H1 (cell line): ENCODE data around the gene SERPINB8. TPM values are rescaled to one million over a fixed set of nuclear protein-coding genes. Genes with fewer than 3 reads are reported as not detected.

ENCODE experiments used
- CTCF ChIA-PET: fragments of 300-600 bp; sonication (Branson Sonifier 250); formaldehyde crosslinking; loops from one replicate; lab custom pipeline; 2021; ENCODE audit not compliant: partially characterized antibody; lab: Charles Lee
- POLR2A ChIA-PET: fragments of 300-600 bp; sonication (Branson Sonifier 250); formaldehyde crosslinking; loops from one replicate; lab custom pipeline; 2021; ENCODE audit warnings: inconsistent platforms; ENCODE audit not compliant: partially characterized antibody; lab: Charles Lee
- DNase-seq, 2 experiments: peaks; one replicate each; pipeline versions ENCODE4 v3.0.0 to v3.0.0-alpha.2; 2010 to 2022; ENCODE audit warnings: low spot score in 2 of 2, low read depth in 1 of 2, mixed read lengths in 1 of 2
- FAIRE-seq: peaks from 2 replicates; lab custom pipeline; 2011; peaks lifted over from hg19 to GRCh38; lab: Jason Lieb, UNC
- H2AFZ ChIP-seq: 2 replicates; pipeline ENCODE4 v1.8.1; 2012; ENCODE audit warnings: low read length, inconsistent platforms
- H2AK5ac ChIP-seq: 2 replicates; pipeline ENCODE4 v1.6.1; 2013; ENCODE audit warnings: low read depth, low read length
- H2BK120ac ChIP-seq: replicated peaks from 2 replicates; pipeline ENCODE3; 2013; ENCODE audit warnings: low read depth, low read length, inconsistent platforms
- H2BK12ac ChIP-seq: 2 replicates; pipeline ENCODE4 v1.6.1; 2013; ENCODE audit warnings: low read depth, low read length
- H2BK15ac ChIP-seq: 2 replicates; pipeline ENCODE4 v1.6.1; 2013; ENCODE audit warnings: low read length
- H2BK20ac ChIP-seq: 2 replicates; pipeline ENCODE4 v1.6.1; 2013; ENCODE audit warnings: low read length
- H2BK5ac ChIP-seq: 2 replicates; pipeline ENCODE4 v1.6.1; 2013; ENCODE audit warnings: low read depth, low read length
- H3K14ac ChIP-seq: 2 replicates; pipeline ENCODE4 v1.6.1; 2013; ENCODE audit warnings: inconsistent platforms; ENCODE audit not compliant: insufficient read length
- H3K18ac ChIP-seq: 2 replicates; pipeline ENCODE4 v1.6.1; 2013; ENCODE audit warnings: low read length; ENCODE audit errors: extremely low read depth
- H3K23ac ChIP-seq: 2 replicates; pipeline ENCODE4 v1.6.1; 2013; ENCODE audit warnings: inconsistent platforms; ENCODE audit not compliant: insufficient read length
- H3K23me2 ChIP-seq: 2 replicates; pipeline ENCODE4 v1.6.1; 2013; ENCODE audit warnings: low read depth, low read length
- H3K27ac ChIP-seq: 2 replicates; pipeline ENCODE4 v1.6.1; 2011; ENCODE audit warnings: low read depth, low read length, inconsistent platforms
- H3K27me3 ChIP-seq, 4 experiments: replicated peaks in 1 of 4; 1 replicate in 1 of 4; 2 replicates in 3 of 4; pipeline versions ENCODE4 v1.6.1 to v1.8.1; 2011 to 2013; ENCODE audit warnings: low read length in 3 of 4, mild to moderate bottlenecking in 3 of 4, inconsistent platforms in 2 of 4, mixed read lengths in 2 of 4, moderate library complexity in 1 of 4; ENCODE audit not compliant: control insufficient read depth in 3 of 4, insufficient read depth in 3 of 4; ENCODE audit errors: extremely low read depth in 1 of 4
- H3K36me3 ChIP-seq, 4 experiments: 2 replicates each; pipeline versions ENCODE4 v1.6.1 to v1.8.1; 2011 to 2013; ENCODE audit warnings: mild to moderate bottlenecking in 4 of 4, low read length in 3 of 4, moderate library complexity in 2 of 4, control low read depth in 1 of 4, inconsistent platforms in 1 of 4; ENCODE audit not compliant: insufficient read depth in 4 of 4, control insufficient read depth in 2 of 4
- H3K4ac ChIP-seq: replicated peaks from 2 replicates; pipeline ENCODE3; 2013; ENCODE audit warnings: low read length, low read depth, mixed read lengths, inconsistent platforms; ENCODE audit not compliant: insufficient read length
- H3K4me1 ChIP-seq, 4 experiments: replicated peaks in 1 of 4; 1 replicate in 1 of 4; 2 replicates in 3 of 4; pipeline versions ENCODE4 v1.6.1 to v1.8.1; 2011 to 2013; ENCODE audit warnings: low read length in 3 of 4, inconsistent platforms in 2 of 4, mixed read lengths in 1 of 4; ENCODE audit not compliant: insufficient read depth in 4 of 4, control insufficient read depth in 3 of 4
- H3K4me2 ChIP-seq, 2 experiments: 2 replicates each; pipeline versions ENCODE4 v1.6.1 to v1.8.1; 2011 to 2013; ENCODE audit warnings: low read depth in 2 of 2, low read length in 2 of 2, control low read depth in 1 of 2, inconsistent platforms in 1 of 2, mild to moderate bottlenecking in 1 of 2; ENCODE audit not compliant: insufficient read depth in 1 of 2
- H3K4me3 ChIP-seq, 4 experiments: fragments of 200-600, 300-600 bp in 1 of 4; sonication (generic), shearing (Covaris generic), sonication (Bioruptor Twin) in 1 of 4; 2 replicates each; pipeline versions ENCODE4 v1.5.1 to v1.8.1; 2011 to 2016; ENCODE audit warnings: low read length in 4 of 4, low read depth in 3 of 4, control low read depth in 2 of 4, inconsistent platforms in 2 of 4, mild to moderate bottlenecking in 2 of 4, mixed read lengths in 1 of 4, moderate library complexity in 1 of 4; ENCODE audit not compliant: insufficient read depth in 2 of 4; ENCODE audit errors: extremely low read depth in 1 of 4
- H3K56ac ChIP-seq: replicated peaks from 2 replicates; pipeline ENCODE3; 2013; ENCODE audit warnings: low read depth, mild to moderate bottlenecking, mixed read lengths, low read length, inconsistent platforms; ENCODE audit not compliant: insufficient read length
- H3K79me1 ChIP-seq: 2 replicates; pipeline ENCODE4 v1.6.1; 2013; ENCODE audit warnings: low read depth, low read length, control low read depth
- H3K79me2 ChIP-seq, 2 experiments: 2 replicates each; pipeline versions ENCODE4 v1.6.1 to v1.8.1; 2012 to 2013; ENCODE audit warnings: low read length in 2 of 2, mild to moderate bottlenecking in 2 of 2, inconsistent platforms in 1 of 2; ENCODE audit not compliant: insufficient read depth in 2 of 2, control insufficient read depth in 1 of 2
- H3K9ac ChIP-seq, 4 experiments: replicated peaks in 1 of 4; 1 replicate in 1 of 4; 2 replicates in 3 of 4; pipeline versions ENCODE4 v1.6.1 to v1.8.1; 2011 to 2013; ENCODE audit warnings: low read depth in 3 of 4, low read length in 3 of 4, control low read depth in 2 of 4, mild to moderate bottlenecking in 2 of 4, moderate library complexity in 2 of 4, inconsistent platforms in 1 of 4; ENCODE audit errors: extremely low read depth in 1 of 4
- H3K9me3 ChIP-seq, 2 experiments: 2 replicates each; pipeline versions ENCODE4 v1.6.1 to v1.8.1; 2012 to 2013; ENCODE audit warnings: mild to moderate bottlenecking in 2 of 2, moderate library complexity in 2 of 2, control low read depth in 1 of 2, inconsistent platforms in 1 of 2, low read depth in 1 of 2, low read length in 1 of 2, mixed read lengths in 1 of 2; ENCODE audit not compliant: insufficient read depth in 2 of 2
- H4K20me1 ChIP-seq, 2 experiments: replicated peaks in 1 of 2; 2 replicates each; pipeline versions ENCODE3 to v1.8.1; 2011 to 2013; ENCODE audit warnings: inconsistent platforms in 2 of 2, low read length in 2 of 2, mild to moderate bottlenecking in 1 of 2; ENCODE audit not compliant: insufficient read depth in 2 of 2, control insufficient read depth in 1 of 2
- H4K5ac ChIP-seq: 2 replicates; pipeline ENCODE4 v1.6.1; 2013; ENCODE audit warnings: low read length, low read depth, mixed read lengths, inconsistent platforms; ENCODE audit not compliant: insufficient read length
- H4K8ac ChIP-seq: 2 replicates; pipeline ENCODE4 v1.8.0; 2013; ENCODE audit warnings: mild to moderate bottlenecking, moderate library complexity, low read length, inconsistent platforms; ENCODE audit not compliant: insufficient read depth; ENCODE audit errors: extremely low read depth
- H4K91ac ChIP-seq: replicated peaks from 2 replicates; pipeline ENCODE3; 2013; ENCODE audit warnings: low read length, mixed read lengths, inconsistent platforms; ENCODE audit not compliant: insufficient read length
- ASH2L ChIP-seq: fragments of 200-600, 300-600 bp; sonication (generic); IDR thresholded peaks from one replicate; pipeline ENCODE4 v1.7.1; 2017; ENCODE audit warnings: low read length
- BCL11A ChIP-seq, 2 experiments: IDR thresholded peaks; one replicate each; pipeline ENCODE4 v1.6.1; 2011; ENCODE audit warnings: low read depth in 2 of 2, low read length in 2 of 2, mild to moderate bottlenecking in 2 of 2
- EGR1 ChIP-seq: IDR thresholded peaks from 2 replicates; pipeline ENCODE4 v1.6.1; 2011; ENCODE audit warnings: low read depth, low read length, borderline replicate concordance
- EZH2 ChIP-seq: fragments of 200-600 bp; sonication (generic); IDR thresholded peaks from 2 replicates; pipeline ENCODE4 v1.7.1; 2012; ENCODE audit warnings: low read depth, mild to moderate bottlenecking, moderate library complexity, low read length, inconsistent platforms; ENCODE audit not compliant: severe bottlenecking
- GABPA ChIP-seq: IDR thresholded peaks from 2 replicates; pipeline ENCODE4 v1.6.1; 2011; ENCODE audit warnings: mild to moderate bottlenecking, low read length, moderate library complexity, borderline replicate concordance; ENCODE audit not compliant: insufficient read depth
- JUN ChIP-seq: IDR thresholded peaks from 2 replicates; pipeline ENCODE4 v1.6.1; 2011; ENCODE audit warnings: low read depth, mild to moderate bottlenecking, improper control_type of control experiment, low read length
- POLR2AphosphoS5 ChIP-seq: IDR thresholded peaks from 2 replicates; pipeline ENCODE4 v1.6.1; 2011; ENCODE audit warnings: low read depth, low read length
- SIN3A ChIP-seq, 2 experiments: IDR thresholded peaks in 1 of 2; conservative IDR thresholded peaks in 1 of 2; 2 replicates each; pipeline ENCODE4 v1.6.1; 2011 to 2012; ENCODE audit warnings: low read length in 2 of 2, improper control_type of control experiment in 1 of 2, low read depth in 1 of 2, mild to moderate bottlenecking in 1 of 2
- SP1 ChIP-seq: IDR thresholded peaks from 2 replicates; pipeline ENCODE4 v1.6.1; 2011; ENCODE audit warnings: low read depth, low read length
- SP2 ChIP-seq: IDR thresholded peaks from 2 replicates; pipeline ENCODE4 v1.6.1; 2012; ENCODE audit warnings: mild to moderate bottlenecking, low read length, inconsistent platforms
- SUZ12 ChIP-seq: fragments of 200-600 bp; sonication (generic); IDR thresholded peaks from 2 replicates; pipeline ENCODE4 v1.6.1; 2012; ENCODE audit warnings: mild to moderate bottlenecking, inconsistent platforms, low read length, moderate library complexity, mixed read lengths
- ZNF274 ChIP-seq: IDR thresholded peaks from 2 replicates; pipeline ENCODE4 v1.7.0; 2012; ENCODE audit warnings: low read length, borderline replicate concordance; ENCODE audit errors: extremely low read depth
- WGBS, 2 experiments: shearing (Covaris generic) in 1 of 2; methylation state at CpG; one replicate each; pipeline versions ENCODE4 v1.1.6 to v1.1.7; 2013 to 2015; ENCODE audit warnings: low lambda C conversion rate in 2 of 2, mixed read lengths in 2 of 2, inconsistent platforms in 1 of 2, low coverage in 1 of 2, missing lambda C conversion rate in 1 of 2; ENCODE audit not compliant: insufficient replicate concordance in 2 of 2, insufficient coverage in 1 of 2, insufficient read length in 1 of 2; ENCODE audit errors: extremely low coverage in 1 of 2, missing lambda C conversion rate in 1 of 2; 5-methylcytosine and 5-hydroxymethylcytosine counted together
- polyA plus RNA-seq, 7 experiments: library from polyadenylated mRNA; depleted of rRNA in 3 of 7; stranded (reverse) in 5 of 7; unstranded in 2 of 7; fragments of >200 nt in 5 of 7; fragments of 200-250 nt in 2 of 7; gene quantifications; 1 replicate in 5 of 7; 2 replicates in 1 of 7; 4 replicates in 1 of 7; pipeline versions ENCODE4 v1.2.1 to v1.2.3, GENCODE V29; 2011 to 2013; ENCODE audit warnings: missing spikeins in 2 of 7, mixed read lengths in 2 of 7
- total RNA-seq: library from RNA; stranded (reverse); fragmentation: NEBNext Ultra II Directional; extraction: Animal tissue kit (Norgen Biotek cat#: 25700); gene quantifications from 2 replicates; pipeline ENCODE4 v1.2.1, GENCODE V29; 2021

The SERPINB8 gene
- total and polyA plus RNA-seq, 2 of the 8 experiments (the other 6 are each of a cell fraction or from before 2014, with no cell fraction given), result 0.42 to 1.2 TPM

- H2BK5ac ChIP-seq, result no peak overlapping the region
- no peaks in the 10 kb centered on the region; a peak in 1 of 4 replicates for H3K9me3 ChIP-seq
- no peak overlapping the region for H2BK12ac ChIP-seq
- H3K79me2 ChIP-seq, result no peaks in the 10 kb centered on the region
- H3K14ac ChIP-seq, result no peak overlapping the region
- WGBS, 2 experiments, result 91% methylated on average over 3 of the region's 3 CpGs; no CpG with 5 or more reads in 1 of the 2 experiments
- H2BK120ac ChIP-seq, result no peak overlapping the region
- no peak overlapping the region for H3K4ac ChIP-seq
- no peaks in the 10 kb centered on the region for H3K79me1 ChIP-seq
- H4K8ac ChIP-seq, result no peak overlapping the region
- no peak overlapping the region for H3K18ac ChIP-seq
- H3K56ac ChIP-seq, result no peak overlapping the region
- FAIRE-seq (no peak), DNase-seq (no peak)
- CTCF ChIA-PET, result interaction anchor here (1.2 kb wide), 1 partner anchor 13 kb away, joined by 3 read pairs; no protein-coding TSS in a partner anchor
- no peak overlapping the region for H3K23ac ChIP-seq
- no peak overlapping the region for H2AFZ ChIP-seq
- POLR2A ChIA-PET, result no interaction called here
- H3K4me1 ChIP-seq, result peaks cover 0 to 3% (median 0%) of the 10 kb centered on the region in 4 experiments; a peak in 1 of 7 replicates
- H2AK5ac ChIP-seq, result no peak overlapping the region
- no peak overlapping the region for H3K9ac ChIP-seq
- H3K27me3 ChIP-seq, result no peaks in the 10 kb centered on the region
- no peaks in the 10 kb centered on the region for H4K20me1 ChIP-seq
- no peak overlapping the region for H4K5ac ChIP-seq
- H2BK15ac ChIP-seq, result no peak overlapping the region
- H3K4me2 ChIP-seq, result no peak overlapping the region
- no peak overlapping the region for H4K91ac ChIP-seq
- H3K27ac ChIP-seq, result no peak overlapping the region
- no peak overlapping the region for H3K4me3 ChIP-seq
- no peak overlapping the region for H2BK20ac ChIP-seq
- H3K36me3 ChIP-seq, result no peaks in the 10 kb centered on the region
- H3K23me2 ChIP-seq, result no peaks in the 10 kb centered on the region
- TF ChIP-seq ZNF274 (no peak), SIN3A (conservative IDR thresholded peaks at IDR 0.05 in 1 of 2, IDR thresholded peaks at IDR 0.05 in 1 of 2; ENCODE audit: low read depth in 1 of 2, low read length in 2 of 2) (no peak), EZH2 (no peak), EGR1 (no peak), SP2 (no peak), ASH2L (no peak), POLR2AphosphoS5 (no peak), BCL11A (IDR thresholded peaks at IDR 0.05; ENCODE audit: low read depth in 2 of 2, low read length in 2 of 2) (no peak), SUZ12 (no peak), GABPA (no peak), SP1 (no peak), JUN (no peak)
Observed at GRCh38 chr18:64031411-64031810, 61.5 kb downstream of the SERPINB8 start.
